Inflammatory macrophage (primary cell): Measurements from ENCODE around the gene CST4.
"Not testable (repeated sequence)": the region's sequence is repeated elsewhere in the genome, so short reads cannot be mapped to it uniquely, and the experiment has no call there.

Source experiments
- DNase-seq, 2 donors: peaks; one replicate each; pipeline ENCODE4 v3.0.0-alpha.2; 2020 to 2022

The CST4 gene

GRCh38 chr20:23687986-23688385 is 852 bp downstream of the CST4 start:
- DNase-seq = no peak

- no peak for DNase-seq
Observed at GRCh38 chr20:23686046-23686750, 2.6 kb downstream of the CST4 start.

DNA sequence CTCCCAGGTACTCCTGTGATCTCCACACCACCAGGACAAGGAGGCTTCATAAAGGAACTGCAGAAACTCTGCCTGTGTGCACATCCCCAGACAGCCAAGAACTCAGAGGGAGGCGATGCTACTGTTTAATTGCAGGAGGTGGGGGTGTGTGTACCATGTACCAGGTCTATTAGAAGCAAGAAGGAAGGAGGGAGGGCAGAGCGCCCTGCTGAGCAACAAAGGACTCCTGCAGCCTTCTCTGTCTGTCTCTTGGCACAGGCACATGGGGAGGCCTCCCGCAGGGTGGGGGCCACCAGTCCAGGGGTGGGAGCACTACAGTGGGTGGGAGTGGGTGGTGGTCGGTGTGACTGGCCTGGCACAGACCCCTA is 3.3 kb downstream of the CST4 start:
- not testable (repeated sequence) for DNase-seq

DNA sequence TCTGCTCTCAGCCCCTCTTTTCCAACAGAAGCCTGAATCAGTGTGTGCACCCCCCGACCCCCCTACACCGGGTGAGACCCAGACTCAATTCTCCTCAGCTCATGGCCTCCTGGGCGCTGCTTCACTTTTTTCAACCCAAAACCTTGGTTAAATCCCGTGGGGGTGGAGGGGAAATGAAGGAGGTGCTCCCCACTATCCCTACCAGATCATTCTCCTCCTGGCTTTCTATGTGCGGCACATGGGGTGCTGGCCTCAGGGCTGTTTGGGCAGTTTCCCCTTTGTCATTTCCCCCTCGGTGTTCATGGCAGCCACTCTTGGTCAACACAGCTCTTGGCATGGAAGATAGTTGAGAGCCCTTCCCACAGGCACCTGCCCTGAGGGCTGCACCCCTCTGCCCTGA is 4.6 kb downstream of the CST4 start:
- DNase-seq = no peak

DNA sequence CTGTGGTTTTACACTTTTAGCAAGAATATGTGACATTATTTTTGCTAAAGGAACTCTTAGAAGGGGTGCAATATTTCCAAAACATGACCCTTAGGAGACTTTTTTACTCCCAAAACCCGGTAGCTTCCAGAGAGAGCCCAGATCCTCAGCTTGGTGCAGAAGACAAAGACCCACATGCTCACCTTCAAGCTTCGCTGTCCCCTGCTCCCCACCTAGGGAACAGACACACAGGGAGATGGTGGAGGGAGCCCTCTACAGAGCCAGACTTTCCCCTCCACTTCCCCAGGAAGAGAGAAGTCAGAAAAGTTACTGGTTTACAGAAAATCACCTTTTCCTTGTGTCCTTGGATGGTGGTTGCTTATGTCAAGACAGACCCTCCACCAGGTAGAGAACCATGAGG is 5.0 kb downstream of the CST4 start:
- DNase-seq = no peak

DNA sequence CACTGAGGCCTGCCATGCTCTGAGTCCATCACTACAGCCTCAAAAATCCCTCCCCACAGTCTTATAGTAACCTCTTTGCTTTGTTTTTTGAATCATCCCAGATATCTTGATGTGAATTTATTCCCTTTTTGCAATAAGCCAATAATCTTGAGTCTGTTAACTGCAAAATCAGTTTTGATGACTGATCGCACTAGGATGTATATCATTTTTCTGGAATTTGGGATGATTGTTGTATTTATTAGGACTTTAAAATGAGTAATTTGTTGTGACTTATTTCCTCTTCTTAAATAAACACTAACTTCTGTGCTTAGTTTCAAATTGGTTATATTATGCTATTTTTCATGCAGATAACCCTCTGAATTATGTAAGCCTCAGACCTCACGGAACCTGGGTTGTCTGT is 5.6 kb downstream of the CST4 start:
- no peak for DNase-seq

GRCh38 chr20:23680146-23680545 is 8.7 kb downstream of the CST4 start:
- peak; percentile 15 to 40 for DNase-seq

DNA sequence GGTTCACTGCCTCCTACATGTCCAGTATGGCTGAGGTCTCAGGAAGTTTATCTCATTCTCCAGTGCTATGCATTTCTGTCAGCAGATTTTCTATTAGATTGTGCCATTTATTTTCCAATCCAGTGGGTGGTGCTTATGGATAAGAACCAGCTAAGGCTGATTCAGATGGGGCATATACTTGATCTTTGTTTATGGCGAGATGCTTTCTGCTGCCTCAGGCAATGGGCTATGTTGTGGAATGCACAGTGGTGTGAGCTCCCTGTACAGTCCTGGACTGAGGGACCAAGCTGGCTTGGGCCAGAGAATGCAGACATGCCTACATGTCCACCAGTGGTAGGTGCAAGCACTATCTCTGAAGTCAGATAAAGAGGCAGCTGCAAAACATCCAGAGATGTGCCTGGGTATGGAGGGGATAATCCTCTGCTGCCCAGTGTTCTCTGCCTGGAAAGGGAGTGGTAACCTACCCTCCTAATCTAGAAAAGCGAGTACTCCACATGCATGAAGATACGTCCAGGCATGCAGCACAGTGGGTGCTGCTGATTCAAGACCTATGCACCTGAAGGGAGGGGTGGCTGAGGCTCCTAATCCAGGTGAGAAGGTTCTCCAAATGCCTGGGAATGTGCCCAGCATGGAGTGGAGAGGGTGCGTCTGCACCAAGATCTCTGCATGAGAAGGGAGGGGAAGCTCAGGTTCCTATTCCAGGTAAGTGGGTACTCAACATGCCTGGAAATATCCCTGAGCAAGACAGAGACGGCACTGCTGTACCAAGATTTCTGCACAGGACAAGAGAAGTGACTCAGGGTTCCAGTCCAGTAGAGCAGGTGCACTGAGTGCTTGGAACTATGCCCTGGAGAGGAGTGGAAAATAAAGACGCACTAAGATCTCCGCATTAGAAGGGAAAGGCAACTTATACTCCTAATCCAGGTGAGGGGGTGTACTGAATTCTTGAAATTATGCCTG is 9.4 kb downstream of the CST4 start:
- no peak for DNase-seq

DNA sequence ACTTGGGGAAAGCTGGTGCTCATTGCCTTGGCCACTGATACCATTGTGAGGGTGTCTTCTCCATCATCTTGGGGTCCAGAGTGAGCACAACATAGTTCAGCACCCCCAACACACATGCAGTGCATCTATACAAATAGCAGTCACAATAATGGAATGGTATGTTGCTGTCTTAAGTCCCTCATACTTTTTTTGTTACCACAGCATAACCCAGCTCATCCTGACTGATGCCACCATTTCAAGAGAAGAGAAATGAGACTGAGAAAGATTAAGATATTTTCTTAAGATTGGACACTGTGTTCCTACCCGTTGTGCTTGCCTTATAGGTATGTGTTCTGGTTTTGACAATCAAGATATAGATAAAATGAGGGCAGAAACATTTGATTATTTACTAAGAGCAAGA is 15.6 kb downstream of the CST4 start:
- DNase-seq = no peak

- no peak for DNase-seq
Observed at GRCh38 chr20:23672158-23672557, 16.7 kb downstream of the CST4 start.

DNA sequence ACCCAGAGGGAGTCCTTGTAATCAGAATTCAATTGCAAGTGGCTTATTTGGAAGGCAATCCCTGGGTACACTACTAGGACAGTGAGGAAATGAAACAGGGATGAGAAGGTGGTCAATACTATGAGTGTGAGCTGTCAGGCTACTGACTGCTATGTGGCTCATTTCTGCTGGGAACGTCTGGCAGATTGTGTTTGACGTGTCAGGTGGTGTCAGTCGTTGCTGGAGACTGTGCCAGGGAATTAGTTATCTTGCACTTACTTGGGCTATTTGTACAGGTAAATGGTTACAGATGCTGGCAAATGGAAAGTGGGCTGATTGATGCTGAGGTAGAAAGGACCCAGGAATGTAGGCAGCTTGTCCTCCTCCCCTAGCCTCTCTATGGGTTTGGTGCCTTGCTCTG is 17.4 kb downstream of the CST4 start:
- DNase-seq = no peak

GRCh38 chr20:23670361-23670760 is 18.5 kb downstream of the CST4 start:
- DNase-seq = no peak

GRCh38 chr20:23669866-23670265 is 19.0 kb downstream of the CST4 start:
- no peak for DNase-seq

DNA sequence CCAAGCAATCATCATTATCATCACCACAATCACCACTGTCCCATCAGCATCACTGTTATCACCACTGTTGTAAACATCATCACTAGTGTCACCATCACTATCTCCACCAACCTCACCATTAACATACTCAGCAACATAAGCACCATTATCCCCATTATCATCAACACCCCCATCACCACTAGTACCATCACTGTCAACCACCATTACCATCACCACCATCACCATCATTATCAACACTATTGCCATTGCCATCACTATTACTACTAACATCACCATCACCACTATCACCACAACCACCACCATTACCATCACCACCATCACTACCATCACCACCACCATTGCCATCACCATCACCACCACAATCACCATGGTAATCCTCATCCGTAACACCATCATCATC is 19.5 kb downstream of the CST4 start:
- DNase-seq = no peak

DNA sequence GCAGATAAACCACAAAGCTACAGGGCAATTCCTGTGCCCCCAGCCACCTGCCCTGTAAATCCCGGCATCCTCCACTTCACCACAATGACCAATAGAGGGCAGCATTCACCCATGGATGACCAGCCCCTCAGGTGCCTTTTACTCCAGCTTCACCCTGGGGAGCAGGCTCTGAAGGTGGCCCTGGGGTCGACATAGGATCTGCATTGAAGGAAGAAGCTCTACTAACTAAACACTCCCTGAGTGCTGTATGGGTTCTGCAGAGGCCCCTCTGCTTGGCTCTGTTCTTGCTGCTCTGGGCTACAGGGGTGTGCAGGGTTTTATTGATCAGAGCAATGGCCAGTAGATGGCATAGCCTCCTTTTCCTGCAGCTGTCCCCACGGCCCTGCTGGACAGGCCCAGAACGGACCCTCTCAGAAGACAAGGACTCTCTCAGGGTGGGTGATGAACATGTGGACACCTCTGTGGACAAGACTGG is 20.3 kb downstream of the CST4 start:
- DNase-seq = peak; percentile 56 to 65

- DNase-seq = no peak
Observed at GRCh38 chr20:23667666-23668065, 21.2 kb downstream of the CST4 start.

GRCh38 chr20:23666698-23667097 is 22.1 kb downstream of the CST4 start:
- no peak for DNase-seq

DNA sequence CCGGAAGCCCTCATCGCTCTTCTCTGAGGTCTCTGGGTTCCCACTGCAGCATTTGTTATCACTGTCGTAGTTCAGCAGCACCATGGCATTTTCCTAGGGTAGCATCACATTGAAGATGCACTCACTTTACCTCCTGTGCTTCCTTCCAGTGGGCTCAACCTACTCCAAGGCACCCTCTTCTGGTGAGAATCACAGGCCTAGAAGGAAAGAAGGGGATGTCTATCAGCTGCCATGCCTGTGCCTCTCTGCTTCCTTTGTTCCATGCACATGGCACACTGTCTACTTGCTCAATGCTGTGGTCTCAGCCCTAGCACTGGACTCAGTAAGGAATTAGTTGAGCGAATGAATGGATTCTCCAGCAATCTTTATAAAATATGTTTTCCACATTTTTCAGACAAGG is 22.6 kb downstream of the CST4 start:
- peak; percentile 7 to 28 for DNase-seq

GRCh38 chr20:23664954-23665353 is 23.9 kb downstream of the CST4 start:
- DNase-seq = no peak

GRCh38 chr20:23664046-23664445 is 24.8 kb downstream of the CST4 start:
- DNase-seq = peak in 1 of 2 donors; percentile 0

DNA sequence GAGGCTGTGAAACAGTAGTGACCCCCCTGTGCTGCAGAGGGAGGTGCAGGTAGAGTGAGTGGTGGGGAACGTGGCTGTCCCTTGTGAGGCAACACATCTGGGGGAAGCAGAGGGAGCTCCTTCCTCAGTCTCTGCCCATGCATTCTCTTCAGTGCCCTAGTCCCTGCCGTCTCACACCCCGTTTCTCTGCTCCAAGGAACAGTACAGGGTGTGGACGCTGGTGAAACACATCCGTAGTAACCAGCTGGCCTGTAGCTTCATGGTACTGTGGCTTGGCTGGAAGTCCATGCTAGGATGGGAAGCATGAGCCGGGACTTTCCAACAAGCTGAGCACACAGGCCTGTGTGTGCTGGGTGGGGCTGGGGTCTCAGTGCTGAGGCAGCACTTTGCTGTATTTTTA is 25.7 kb downstream of the CST4 start:
- no peak for DNase-seq

DNA sequence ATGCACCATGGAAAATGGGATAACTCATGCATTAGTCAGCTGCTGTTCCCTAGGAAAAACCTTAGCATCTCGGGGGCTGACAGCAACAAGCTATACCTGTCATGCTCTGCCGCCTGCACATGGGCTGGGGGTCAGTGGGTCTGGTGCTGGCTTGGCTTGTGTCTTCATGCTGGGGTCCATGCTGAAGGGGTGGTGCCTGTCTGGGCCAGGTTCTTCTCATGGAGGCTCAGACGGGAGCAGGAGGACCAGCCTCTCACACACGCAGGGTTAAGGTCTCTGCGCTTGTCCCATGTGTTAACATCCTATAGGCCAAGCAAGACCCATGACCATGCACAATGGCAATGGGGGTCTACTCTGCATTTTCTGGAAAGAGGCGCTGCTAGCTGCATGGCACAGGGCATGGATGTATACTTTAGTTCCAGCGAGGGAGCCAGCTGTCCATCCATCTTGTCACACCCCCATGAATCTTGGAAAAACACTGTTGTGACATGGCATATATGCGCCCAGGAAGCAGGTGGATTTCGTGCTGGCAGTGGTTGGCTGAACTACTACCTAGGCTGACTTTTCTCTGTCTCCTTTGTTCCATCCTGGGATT is 26.5 kb downstream of the CST4 start:
- DNase-seq = peak in 1 of 2 donors; percentile 0

- DNase-seq = no peak
Observed at GRCh38 chr20:23661002-23661429, 27.8 kb downstream of the CST4 start.
